ENCODE measurements around the gene GPR161.
"Not testable (repeated sequence)": the region's sequence is repeated elsewhere in the genome, so short reads cannot be mapped to it uniquely, and the experiment has no call there.

GPR161 gene, protein sequence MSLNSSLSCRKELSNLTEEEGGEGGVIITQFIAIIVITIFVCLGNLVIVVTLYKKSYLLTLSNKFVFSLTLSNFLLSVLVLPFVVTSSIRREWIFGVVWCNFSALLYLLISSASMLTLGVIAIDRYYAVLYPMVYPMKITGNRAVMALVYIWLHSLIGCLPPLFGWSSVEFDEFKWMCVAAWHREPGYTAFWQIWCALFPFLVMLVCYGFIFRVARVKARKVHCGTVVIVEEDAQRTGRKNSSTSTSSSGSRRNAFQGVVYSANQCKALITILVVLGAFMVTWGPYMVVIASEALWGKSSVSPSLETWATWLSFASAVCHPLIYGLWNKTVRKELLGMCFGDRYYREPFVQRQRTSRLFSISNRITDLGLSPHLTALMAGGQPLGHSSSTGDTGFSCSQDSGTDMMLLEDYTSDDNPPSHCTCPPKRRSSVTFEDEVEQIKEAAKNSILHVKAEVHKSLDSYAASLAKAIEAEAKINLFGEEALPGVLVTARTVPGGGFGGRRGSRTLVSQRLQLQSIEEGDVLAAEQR

DNA sequence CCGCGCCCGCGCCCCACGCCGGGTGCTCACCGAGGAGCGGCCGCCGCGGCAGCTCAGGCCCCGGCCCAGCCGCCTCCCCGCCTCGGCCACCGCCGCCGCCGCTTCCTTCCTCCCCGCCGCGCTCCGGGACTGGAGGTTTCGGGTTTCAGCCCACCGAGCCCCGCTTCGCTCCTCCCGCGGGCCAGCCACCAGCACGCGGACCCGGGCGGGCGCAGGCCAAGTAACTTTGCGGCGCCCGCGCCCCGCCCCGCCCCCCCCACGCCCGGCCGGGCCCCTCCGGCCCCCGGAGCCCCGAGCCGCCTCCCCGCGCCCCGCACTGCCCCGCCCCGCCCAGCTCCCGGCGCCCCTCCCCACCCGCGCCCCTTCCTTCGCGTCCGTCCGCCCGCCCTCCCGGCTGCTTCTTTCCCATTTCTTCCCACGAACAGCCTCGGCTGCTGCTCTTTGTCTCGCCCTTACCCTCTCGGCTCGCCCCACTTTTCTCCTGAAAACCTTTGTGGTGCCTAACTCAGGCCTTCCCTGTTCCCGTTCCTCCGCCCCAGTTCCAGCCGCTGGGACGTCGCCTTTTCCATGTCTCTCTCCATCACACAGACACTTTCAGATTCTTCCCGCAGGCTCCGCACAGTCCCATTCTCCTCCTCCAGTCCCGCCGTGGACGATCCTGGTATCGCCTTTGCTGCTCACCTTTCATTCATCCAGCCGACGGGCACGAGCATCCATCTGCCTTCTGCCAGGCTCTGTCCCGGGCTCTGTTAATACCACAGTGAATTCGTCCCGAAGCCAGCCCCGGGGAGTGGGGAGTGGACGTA lies at the start of gene GPR161:
Gene GPR161 (minus strand): TSS at position 222 of the 806 bp plus-strand sequence. CDS start 32,080 bp downstream, outside the sequence.
- peak; percentile 26 for DNase-seq

DNA sequence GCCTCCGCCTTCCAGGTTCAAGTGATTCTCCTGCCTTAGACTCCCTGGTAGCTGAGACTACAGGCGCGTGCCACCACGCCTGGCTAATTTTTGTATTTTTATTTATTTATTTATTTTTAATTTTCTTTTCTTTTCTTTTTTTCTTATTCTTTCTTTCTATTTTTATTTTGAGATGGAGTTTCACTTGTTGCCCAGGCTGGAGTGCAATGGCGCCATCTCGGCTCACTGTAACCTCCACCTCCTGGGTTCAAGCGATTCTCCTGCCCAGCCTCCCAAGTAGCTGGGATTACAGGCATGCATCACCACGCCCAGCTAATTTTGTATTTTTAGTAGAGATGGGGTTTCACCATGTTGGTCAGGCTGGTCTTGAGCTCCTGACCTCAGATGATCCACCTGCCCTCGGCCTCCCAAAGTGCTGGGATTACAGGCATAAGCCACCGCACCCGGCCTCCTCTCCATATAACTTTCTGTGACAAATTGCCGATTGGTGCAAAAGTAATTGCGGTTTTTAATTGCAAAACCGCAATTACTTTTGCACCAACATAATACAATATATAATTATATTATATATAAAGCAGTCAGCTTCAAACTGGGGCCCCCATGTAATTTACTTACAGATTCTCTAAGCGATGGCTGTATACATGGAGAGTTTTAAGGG lies 44.5 kb upstream of the GPR161 start:
- not testable (repeated sequence) for DNase-seq

DNA sequence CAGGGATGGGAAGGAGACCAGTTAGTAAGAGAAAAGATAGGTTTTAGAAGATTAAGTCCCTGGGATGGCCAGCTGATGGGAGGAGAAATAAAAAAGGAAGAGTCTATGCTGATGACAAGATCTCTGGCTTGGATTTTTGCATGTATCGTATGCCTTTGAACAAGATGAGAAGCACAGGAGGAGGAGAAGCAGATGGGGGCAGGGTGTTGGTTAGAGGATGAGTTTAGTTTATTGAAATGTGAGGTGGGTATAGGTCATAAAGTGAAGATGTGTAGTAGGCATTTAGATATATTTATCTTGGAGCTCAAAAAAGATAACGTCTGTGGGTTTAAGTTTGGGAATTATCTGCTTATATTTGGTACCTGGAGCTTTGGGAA lies 43.4 kb upstream of the GPR161 start:
- no peak for DNase-seq

DNA sequence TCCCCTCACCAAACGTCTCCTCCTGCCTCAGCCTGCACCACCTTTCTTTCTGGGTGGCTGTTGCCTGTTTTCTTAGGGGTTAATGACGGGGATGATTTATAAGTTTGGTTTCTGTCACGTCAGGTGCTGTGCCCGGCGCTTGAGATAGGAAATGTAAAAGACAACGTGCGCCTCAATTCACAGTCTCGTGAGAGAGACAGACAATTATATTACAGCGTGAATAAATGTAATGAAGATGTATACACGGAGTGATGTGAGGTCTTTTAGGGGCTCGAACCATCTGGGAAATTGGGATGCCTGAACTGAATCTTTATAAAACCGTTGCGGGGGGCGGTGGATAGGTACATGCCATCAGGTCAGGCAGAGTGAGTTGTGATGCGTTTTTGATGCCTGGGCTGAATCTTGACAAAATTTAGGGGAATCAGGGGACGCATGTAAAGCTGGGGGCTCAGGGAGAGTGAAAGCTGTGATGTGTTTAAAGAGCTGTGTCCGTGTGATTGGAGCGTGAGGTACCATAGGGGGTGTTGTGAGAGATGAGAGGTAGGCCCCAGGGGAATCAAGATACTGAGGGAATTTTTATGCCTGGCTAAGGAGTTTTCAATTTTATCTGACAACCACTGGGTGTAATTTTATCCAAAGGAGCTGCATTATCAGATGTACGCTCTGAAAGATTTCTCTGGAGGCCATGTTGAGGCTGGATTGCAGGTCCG lies 42.9 kb upstream of the GPR161 start:
- DNase-seq, result peak; percentile 13

DNA sequence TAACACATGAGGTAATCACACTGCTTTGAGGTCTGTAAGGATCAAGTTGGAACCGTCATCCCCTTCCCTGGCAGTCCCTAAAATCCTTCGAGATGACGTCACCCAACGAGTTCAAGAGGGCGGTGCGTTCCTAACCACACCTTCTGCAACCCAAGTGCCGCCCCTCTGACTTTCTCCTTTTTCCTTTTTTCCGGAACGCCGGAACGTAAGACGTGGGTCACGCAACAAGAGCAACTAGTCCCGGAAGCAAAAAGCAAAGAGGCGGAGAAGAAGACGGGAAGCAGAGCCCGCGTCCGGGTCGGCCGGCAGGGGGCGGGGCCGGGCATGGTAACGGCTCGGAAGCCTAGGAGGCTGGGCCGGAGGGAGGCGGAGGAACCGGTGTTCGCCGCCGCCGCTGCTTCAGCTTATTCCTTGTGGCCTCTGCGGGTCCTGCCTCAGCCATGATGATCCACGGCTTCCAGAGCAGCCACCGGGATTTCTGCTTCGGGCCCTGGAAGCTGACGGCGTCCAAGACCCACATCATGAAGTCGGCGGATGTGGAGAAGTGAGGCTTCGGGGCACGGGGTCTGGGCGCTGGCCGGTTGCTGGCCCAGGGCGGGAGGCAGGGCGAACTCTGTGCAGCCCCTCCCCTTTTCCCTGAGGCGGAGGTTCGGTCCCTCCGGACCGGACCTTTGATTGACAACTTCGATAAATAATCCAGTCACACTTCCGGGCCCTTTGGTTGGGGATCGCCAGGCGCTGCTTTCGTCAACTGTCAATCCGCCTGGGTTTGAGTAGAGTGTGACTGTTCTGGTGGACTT lies 42.1 kb upstream of the GPR161 start, which contains the start of gene TIPRL:
Gene TIPRL (plus strand): TSS at position 325 of the 800 bp plus-strand sequence. CDS start 116 bp downstream, at position 441.
- DNase-seq, result peak; percentile 95

DNA sequence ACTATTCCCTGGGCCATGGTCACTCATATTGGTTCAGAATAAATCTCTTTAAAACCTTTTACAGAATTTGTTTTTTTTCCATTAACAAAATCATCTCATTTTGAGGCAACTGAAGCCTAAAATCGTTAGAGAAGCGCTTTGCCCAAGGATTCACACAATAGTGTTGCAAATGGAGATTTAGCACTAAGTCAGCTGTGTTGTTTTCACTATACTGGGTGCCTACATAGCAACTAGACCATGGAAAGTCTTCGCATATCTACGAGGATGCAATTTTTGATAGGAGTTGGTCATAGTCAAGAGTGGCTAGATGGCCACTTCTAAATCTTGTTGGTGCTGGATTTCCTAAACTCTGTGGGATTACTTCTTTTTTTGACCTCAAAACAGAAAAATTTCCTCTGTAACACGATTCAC lies 41.5 kb upstream of the GPR161 start:
- no peak for DNase-seq

DNA sequence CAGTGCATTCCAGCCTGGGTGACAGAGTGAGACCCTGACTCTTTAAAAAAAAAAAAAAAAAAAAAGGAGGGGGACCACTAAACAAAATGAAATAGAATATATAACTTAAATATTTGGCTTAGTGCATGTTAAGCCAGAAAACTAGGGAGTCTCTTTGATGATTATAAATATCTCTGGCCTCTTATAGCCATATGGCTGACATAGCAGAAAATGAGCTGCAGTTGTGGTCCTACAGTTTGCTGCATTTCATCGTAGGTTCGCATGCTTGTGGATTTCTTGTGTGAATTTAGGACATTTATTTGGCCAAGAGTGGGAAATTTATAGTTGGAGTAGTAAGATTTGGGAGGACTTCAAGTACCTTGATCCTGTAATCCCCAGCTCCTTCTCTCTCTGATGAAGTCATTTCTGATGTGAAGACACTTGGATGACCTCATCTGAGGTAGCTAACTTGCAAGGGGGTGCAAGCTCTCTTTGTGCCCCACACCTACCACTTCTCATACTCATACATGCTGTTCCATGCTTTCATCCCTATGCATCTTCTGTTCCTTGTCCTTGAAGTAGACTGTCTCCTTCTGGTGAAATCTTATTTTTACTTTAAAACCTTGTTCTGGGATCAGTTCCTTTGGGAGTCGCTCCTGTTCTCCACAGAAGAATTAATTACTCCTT lies 35.7 kb upstream of the GPR161 start:
- DNase-seq, result no peak

DNA sequence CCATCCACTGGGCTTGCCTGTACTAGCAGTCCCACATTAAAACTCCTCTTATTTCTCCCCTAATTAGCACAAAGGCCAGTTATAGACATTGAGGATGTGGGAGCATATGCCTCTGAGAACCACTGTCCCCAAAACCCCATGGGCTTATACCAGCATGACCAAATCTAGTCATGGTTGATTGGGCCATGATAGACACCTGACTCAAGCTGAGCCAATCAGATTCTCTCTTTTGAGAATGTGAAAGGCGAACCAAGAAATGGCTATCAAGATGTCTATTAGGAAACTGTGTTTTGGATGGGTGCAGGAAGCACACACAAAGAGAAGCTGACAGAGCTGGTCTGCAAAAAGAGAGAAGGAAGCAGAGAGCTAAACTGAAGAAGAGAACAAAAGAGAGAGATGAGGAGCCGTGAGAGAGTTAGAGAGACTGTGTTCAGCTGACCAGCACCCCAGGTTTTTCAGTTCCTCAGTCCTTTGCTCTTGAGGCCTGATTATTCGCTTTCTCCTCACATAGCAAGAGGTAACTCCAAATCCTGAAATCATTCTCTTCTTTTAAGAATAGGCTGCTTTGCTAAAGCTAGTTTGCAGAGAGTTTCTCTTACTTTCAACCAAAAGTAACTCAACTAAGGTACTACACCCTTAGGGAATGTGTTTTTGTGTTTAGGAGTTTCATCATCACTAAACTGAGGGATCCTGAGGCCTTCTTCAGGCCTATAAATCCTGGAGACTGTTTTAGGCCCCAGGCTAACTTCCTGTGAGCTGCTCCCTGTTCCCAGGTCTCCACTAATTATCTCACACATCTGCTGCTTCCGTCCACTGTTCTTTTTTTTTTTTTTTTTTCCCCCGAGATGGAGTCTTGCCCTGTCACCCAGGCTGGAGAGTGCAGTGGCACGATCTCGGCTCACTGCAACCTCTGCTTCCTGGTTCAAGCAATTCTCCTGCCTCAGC lies 34.1 kb upstream of the GPR161 start:
- DNase-seq, result no peak

DNA sequence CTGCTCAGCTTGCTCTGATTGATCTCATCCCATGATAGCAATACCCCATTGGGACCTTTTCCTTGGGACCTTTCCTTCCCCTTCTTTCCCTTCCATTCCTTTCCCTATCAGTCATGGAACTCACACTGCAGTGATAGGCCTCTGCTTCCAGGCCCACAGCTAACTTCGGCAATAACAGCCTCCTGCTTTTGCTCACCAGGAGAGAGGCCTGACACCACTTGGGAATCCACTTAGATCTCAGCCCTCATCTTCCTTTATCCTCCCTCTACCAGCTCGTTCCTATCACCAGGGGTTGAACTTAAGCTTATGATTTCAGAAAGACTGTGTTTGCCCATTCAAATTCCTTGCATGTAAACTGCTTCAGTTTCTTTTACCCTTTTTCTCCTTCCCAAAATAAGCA lies 31.1 kb upstream of the GPR161 start:
- DNase-seq, result no peak

DNA sequence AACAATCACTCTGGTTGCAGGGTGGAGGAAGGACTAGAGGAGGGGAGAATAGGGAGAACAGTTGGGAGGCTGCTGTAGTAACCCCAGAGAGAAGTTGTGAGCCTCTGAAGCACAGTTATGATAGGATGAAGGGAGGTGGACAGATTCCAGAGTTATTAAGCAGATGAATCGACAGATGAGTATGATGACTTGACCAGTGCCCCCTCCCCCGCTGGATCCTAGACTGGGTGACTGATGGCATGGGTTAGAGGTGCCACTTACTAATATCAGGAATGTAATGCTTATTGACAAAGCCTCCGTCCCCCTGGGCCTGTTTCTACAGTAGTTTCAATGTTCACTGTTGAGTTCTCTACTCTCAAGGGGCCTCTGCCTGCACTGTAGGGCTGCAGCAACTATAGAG lies 28.0 kb upstream of the GPR161 start:
- no peak for DNase-seq

DNA sequence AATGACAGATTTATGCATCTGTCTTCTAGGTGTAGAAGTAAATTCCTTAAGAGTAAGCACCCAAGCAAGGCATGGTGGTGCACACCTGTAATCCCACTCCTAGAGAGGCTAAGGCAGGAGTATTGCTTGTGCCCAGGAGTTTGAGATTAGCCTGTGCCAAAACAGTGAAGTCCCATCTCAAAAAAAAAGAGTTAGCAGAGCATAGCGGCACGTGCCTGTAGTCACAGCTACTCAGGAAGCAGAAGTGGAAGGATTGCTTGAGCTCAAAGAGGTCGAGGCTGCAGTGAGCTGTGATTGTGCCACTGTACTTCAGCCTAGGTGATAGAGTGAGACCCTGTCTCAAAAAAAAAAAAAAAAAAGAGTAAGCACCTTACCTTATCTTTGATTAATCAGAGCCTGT lies 26.9 kb upstream of the GPR161 start:
- no peak for DNase-seq

DNA sequence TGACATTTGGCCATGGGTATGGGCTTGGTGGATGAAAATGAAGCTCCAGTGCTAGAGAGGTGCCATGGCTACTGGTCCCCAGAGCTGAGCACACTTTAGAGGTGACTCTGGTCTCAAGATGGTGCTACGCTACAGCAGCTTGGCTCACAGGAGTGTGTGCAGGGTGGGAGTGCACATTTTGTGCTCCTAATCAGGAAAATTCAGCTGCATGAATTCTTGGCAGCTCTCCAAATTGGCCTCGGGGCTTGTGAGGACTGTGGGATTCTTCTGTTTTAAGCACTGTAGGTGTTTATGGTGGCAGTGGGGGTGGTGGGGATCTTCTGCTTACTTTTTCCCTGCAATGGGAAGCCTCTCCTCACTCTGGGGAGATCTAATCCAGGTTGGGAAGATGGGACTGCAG lies 24.7 kb upstream of the GPR161 start:
- DNase-seq, result no peak

DNA sequence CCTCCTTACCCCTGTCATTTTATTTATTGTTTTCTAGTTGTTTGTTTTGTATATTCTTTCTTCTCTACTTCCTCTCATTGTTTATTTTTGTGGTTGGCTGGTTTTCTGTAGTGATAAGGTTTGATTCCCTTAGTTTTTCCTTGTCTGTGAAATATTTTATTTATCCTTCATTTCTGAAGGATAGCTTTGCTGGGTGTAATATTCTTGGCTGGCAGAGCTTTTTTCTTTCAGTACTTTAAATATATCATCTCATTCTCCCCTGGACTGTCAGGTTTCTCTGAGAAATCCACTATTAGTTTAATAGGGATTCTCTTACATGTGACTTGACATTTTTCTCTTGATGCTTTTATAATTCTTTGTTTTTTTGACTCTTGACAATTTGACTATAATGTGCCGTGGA lies 23.2 kb upstream of the GPR161 start:
- DNase-seq, result no peak

DNA sequence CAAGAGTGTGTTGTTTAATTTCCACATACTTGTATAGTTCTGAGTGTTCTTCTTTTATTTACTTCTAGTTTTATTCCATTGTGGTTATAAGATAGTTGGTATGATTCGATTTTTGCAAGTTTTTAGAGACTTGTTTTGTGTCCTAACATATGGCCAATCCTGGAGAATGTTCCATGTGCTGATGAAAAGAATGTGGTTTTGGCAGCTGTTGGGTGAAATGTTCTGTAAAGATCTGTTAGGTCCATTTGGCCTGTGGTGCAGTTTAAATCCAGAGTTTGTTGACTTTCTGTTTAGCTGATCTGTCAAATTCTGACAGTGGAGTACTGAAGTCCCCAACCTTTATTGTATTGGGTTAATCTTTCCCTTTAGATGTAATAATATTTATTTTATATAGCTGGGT lies 22.5 kb upstream of the GPR161 start:
- no peak for DNase-seq

DNA sequence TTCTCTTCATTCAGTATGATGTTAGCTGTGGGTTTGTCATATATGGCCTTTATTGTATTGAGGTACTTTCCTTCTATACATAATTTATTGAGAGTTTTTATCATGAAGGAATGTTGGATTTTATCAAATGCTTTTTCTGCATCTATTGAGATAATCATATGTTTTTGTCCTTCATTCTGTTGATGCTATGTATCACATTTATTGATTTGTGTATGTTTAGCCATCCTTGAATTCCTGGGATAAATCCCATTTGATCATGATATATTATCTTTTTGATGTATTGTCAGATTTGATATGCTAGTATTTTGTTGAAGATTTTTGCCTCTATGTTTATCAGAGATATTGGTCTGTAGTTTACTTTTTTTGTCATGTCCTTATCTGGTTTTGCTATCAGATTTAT lies 20.9 kb upstream of the GPR161 start:
- no peak for DNase-seq

DNA sequence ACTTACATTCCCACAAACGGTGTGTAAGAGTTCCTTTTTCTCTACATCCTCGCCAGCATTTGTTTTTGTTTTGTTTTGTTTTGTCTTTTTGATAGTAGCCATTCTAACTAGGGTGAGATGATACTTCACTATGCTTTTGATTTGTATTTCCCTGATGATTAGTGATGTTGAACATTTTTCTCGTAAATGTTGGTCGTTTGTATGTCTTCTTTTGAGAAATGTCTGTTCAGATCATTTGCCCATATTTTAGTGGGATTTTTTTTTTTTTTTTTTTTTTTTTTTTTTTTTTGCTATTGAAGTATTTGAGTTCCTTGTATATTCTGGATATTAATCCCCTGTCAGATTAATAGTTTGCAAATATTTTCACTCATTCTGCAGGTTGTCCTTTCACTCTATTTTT lies 19.2 kb upstream of the GPR161 start:
- DNase-seq, result no peak

DNA sequence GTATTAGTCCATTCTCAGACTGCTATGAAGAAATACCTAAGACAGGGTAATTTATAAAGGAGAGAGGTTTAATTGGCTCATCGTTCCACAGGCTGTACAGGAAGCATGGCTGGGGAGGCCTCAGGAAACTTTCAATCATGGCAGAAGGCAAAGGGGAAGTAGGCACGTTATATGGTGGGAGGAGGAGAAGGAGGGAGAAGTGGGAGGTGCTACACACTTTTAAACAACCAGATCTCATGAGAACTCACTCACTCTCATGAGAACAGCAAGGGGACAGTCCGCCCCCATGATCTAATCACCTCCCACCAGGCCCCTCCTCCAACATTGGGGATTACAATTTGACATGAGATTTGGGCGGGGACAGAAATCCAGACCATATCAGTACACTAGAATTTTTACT lies 18.0 kb upstream of the GPR161 start:
- DNase-seq, result not testable (repeated sequence)

DNA sequence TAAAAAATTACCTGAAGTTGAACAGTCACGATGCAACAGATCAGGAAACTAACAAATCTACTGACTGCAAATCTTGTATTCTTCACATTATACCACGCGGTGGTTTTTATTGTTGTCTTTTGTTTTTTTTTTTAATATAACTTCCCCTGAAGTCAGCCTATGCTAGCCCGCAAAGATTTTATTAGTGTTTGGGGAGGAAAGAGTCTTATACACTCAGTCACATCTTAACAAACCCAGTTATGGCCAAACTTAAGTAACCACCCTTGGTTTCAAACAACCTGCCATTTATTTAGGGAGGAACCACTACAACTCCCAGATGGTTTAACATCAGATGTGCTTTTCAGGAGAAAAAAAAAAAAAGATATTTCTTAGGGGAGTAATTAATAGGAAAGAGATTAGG lies 15.2 kb upstream of the GPR161 start:
- DNase-seq, result no peak

DNA sequence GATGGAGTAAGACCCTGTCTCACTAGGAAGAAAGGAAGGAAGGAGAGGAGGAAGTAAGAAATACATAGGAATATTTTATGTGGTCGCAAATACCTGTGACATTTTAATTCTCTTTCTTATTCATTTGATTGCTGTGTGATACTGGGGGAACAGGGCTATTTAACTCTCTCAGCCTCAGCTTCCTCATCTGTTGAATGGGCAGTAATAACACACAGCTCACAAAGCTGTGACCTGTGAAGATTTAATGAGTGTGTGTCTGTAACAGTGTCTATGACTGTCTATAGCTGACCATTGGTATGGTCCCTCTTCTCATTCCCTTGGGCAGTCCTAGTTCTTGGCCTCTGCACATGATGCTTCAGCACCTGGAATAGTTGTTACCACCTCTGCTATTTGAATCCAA lies 13.6 kb upstream of the GPR161 start:
- DNase-seq, result no peak

DNA sequence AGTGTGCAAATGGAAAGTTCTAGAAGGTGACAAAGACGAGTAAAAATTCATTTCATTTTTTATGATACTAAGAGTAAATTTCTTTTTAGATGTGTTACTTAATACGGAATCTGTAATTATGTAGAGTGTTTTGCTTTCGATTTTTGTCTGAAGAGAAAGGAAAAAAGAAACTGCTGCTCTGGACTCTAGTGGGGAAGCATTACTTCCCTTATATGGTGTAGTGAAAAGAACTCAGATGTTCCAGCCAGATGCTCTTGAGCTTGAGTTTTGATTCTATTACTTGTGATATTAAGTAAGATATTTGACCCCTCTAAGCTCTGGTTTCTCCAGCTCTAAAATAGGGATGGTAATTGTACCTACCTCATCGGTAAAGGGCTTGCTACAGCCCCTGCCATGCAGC lies 12.2 kb upstream of the GPR161 start:
- DNase-seq, result no peak
